ENCODE data around the gene MLXIP. TPM values are rescaled to one million over a fixed set of nuclear protein-coding genes. Genes with fewer than 3 reads are reported as not detected.
"Not testable (repeated sequence)": the region's sequence is repeated elsewhere in the genome, so short reads cannot be mapped to it uniquely, and the experiment has no call there.

Gene MLXIP
- total RNA-seq, 4 donors from 2014 or later, result 15.5 to 34.5 (median 19.8) TPM

DNA sequence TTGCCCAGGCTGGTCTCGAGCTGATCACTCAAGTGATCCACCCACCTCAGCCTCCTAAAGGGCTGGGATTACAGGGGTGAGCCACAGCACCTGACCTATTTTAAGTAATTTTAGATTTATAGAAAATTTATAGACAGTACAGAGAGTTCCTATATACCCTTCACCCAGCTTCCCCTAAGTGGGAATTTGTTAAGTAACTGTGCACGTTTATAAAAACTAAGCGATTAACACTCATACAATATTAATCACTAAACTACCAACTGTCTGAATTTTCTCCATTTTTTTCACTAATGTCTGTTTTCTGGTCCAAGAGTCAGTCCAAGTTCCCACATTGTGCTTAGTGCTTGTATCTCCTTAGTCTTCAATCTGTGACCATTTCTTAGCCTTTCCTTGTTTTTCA lies 89.9 kb downstream of the MLXIP start:
- no peak for DNase-seq (ENCODE audit: low spot score in 2 of 2)
- H3K4me3 ChIP-seq (ENCODE audit: low read depth, poor library complexity, severe bottlenecking), result no peak overlapping the region
- TF ChIP-seq, protein P1, sequence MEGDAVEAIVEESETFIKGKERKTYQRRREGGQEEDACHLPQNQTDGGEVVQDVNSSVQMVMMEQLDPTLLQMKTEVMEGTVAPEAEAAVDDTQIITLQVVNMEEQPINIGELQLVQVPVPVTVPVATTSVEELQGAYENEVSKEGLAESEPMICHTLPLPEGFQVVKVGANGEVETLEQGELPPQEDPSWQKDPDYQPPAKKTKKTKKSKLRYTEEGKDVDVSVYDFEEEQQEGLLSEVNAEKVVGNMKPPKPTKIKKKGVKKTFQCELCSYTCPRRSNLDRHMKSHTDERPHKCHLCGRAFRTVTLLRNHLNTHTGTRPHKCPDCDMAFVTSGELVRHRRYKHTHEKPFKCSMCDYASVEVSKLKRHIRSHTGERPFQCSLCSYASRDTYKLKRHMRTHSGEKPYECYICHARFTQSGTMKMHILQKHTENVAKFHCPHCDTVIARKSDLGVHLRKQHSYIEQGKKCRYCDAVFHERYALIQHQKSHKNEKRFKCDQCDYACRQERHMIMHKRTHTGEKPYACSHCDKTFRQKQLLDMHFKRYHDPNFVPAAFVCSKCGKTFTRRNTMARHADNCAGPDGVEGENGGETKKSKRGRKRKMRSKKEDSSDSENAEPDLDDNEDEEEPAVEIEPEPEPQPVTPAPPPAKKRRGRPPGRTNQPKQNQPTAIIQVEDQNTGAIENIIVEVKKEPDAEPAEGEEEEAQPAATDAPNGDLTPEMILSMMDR (IDR thresholded peaks at IDR 0.05), result no peak
- no peak for TF ChIP-seq POLR2A (IDR thresholded peaks at IDR 0.05)
- 92 to 93% methylated on average over 3 of the region's 3 CpGs for WGBS, 2 donors
- intact Hi-C loops (cut with DNase I; ENCODE audit: low total_unique reads), result no loop called here

DNA sequence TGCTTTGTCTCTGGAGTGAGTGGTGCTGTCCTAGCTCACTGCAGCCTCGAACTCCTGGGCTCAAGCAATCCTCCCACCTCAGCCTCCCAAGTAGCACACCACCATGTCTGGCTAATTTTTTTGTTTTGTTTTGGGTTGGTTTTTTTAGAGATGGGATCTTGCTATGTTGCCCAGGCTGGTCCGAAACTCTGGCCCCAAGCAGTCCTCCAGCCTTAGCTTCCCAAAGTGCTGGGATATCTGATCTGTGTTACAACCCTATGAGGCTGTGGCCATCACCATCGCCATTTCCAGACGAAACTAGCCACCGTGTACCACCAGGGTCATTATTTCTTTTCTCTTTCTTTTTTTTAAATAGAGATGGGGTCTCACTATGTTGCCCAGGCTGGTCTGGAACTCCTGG lies 92.8 kb downstream of the MLXIP start:
- no peak overlapping the region for H3K4me3 ChIP-seq (ENCODE audit: low read depth, poor library complexity, severe bottlenecking)
- intact Hi-C loops (cut with DNase I; ENCODE audit: low total_unique reads), result no loop called here
- TF ChIP-seq POLR2A (IDR thresholded peaks at IDR 0.05), result no peak
- TF ChIP-seq, protein P1 (IDR thresholded peaks at IDR 0.05), result no peak
- no peak for DNase-seq (ENCODE audit: low spot score in 2 of 2)
- 94% methylated on average over 5 of the region's 5 CpGs for WGBS, 2 donors

DNA sequence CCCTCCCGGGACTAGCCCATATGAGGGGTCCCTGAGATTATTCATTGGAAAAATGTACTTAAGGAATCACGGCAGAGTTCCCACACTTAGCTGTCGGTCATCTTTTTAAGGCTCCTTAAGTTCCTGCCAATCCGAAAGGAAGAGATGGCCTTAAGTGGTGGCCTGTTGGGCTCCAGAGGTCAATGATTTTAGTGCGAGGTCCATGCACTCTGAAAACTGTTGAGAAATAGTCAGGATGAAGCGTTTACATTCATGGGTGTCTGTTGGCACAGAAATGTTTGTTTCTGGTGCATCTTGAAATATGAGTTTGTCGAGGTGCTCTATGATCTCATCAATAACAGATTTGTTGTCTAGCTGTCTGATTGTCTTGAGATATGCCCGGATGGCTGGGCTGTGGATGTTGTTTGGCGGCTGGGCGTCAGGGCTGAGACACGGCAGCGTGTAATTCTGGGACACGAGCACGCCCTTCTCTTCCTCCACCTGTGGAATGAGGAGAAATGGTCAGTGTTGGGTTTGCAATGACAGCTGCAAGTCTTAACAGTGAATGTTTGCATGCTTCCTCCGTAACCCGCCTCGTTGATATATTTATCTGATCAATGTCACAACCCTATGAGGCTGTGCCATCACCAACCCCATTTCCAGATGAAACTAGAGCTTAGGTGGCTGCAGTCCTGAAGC lies 93.8 kb downstream of the MLXIP start:
- 61 to 67% methylated on average over 17 of the region's 17 CpGs for WGBS, 2 donors
- no peak for DNase-seq (ENCODE audit: low spot score in 2 of 2)
- intact Hi-C loops (cut with DNase I; ENCODE audit: low total_unique reads), result no loop called here
- TF ChIP-seq, protein P1 (IDR thresholded peaks at IDR 0.05), result no peak
- TF ChIP-seq POLR2A (IDR thresholded peaks at IDR 0.05), result no peak
- no peak overlapping the region for H3K4me3 ChIP-seq (ENCODE audit: low read depth, poor library complexity, severe bottlenecking)

DNA sequence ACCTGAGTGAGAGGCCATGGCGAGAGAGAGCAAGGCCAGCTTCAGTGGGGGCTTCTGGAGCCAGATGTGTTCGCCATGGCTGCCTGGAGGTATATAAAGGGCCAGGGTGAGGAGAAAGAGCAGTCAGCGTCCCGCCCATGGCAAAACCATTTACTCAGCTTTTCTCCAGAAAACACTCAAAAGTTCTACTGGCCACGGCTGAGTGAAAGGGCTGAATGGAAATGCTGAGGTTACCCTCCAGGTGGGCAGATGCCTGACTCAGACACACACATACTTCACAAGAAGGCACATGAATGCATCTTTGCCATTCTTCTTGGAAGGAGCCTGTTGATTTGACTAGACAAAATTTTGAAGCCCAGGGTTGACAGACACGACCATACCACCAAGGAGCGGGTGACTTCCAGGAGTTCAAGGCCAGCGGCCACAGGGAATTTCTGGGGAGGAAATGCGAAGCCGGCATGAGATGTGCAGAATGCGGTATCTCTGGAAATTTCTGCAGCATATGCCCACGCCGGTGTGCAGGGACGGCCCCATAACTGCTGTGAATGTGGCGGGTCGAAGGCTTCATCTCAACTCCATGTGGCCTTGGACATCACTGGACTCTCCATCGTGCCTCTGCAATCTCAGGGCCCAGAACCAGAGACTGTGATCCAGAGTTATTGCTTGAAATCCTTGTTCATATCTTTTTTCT lies 95.7 kb downstream of the MLXIP start, which contains the start of gene IL31:
TSS of gene IL31 (minus strand) at position 67 of the 691 bp plus-strand sequence. CDS start at position 18, 49 bp downstream.
- DNase-seq (ENCODE audit: low spot score in 2 of 2), result no peak
- WGBS, 2 donors, result 87 to 91% methylated on average over 17 of the region's 17 CpGs
- no peak within 1 kb of the TSS for H3K4me3 ChIP-seq (ENCODE audit: low read depth, poor library complexity, severe bottlenecking)
- intact Hi-C loops (cut with DNase I; ENCODE audit: low total_unique reads), result no loop called here
- TF ChIP-seq, protein P1 (IDR thresholded peaks at IDR 0.05), result no peak
- TF ChIP-seq POLR2A (IDR thresholded peaks at IDR 0.05), result no peak

DNA sequence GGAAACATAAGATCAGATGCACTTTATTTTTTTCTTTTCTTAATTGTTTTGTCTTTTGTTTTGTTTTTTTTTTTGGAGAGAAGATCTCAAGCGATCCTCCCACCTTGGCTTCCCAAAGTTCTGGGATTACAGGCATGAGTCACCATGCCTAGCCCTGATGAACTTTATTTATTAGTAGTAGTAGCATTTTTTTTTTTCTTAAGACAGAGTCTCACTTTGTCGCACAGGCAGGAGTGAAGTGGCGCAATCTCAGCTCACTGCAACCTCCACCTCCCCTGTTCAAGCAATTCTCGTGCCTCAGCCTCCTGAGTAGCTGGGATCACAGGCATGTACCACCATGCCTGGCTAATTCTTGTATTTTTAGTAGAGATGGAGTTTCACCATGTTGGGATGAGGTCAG lies 97.9 kb downstream of the MLXIP start:
- intact Hi-C loops (cut with DNase I; ENCODE audit: low total_unique reads); DNase-seq (ENCODE audit: low spot score in 2 of 2): not testable (repeated sequence)
- WGBS, 2 donors, result 81 to 82% methylated on average over 4 of the region's 4 CpGs

DNA sequence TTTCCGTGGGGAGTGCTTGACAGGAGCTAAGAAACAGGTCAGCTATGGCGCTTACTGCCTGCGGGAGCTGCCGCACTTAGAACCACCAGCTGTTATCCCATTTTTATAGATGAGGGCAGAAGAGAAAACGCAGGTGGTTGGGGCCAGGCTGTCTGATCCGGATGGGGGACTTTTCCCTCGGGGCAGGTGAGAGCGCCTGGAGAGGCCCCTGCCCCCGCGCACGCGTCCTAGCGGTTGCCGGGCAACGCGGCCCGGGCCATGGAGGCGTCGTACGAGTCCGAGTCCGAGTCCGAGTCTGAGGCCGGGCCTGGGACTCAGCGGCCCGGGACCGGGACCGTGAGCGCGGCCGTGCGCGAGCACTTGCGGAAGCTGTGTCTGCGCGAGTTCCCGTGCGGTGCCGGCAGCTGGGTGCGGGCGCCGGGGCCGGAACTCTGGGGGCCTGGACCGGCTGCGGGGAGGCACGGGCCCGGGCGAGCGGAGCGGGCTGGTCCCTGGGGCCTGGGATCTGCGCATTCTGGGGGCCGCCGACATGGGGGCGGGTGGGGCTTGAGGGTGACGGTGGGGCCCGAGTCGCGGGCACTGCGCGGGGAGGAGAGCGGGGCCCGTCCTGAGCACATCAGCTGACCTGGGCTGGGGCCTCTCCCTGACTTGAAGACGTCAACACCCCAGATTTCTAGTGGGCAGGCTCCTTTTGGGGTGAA lies 104.5 kb downstream of the MLXIP start, which contains the start of gene LRRC43:
TSS of gene LRRC43 (plus strand) at position 237 of the 701 bp plus-strand sequence. CDS start at position 259, 22 bp downstream.
- H3K4me3 ChIP-seq (ENCODE audit: low read depth, poor library complexity, severe bottlenecking), result peak within 1 kb of the TSS; percentile 15
- no peak for TF ChIP-seq POLR2A (IDR thresholded peaks at IDR 0.05)
- TF ChIP-seq, protein P1 (IDR thresholded peaks at IDR 0.05), result no peak
- intact Hi-C loops (cut with DNase I; ENCODE audit: low total_unique reads), result no loop called here
- 4 to 7% methylated on average over 15 to 29 of the region's 63 CpGs for WGBS, 2 donors
- no peak for DNase-seq (ENCODE audit: low spot score in 2 of 2)

More for the DNA sequence above, 97.9 kb downstream of the MLXIP start:
- not testable (repeated sequence) for H3K4me3 ChIP-seq (ENCODE audit: low read depth, poor library complexity, severe bottlenecking)
